ENCODE data around the gene MFAP4.

The MFAP4 gene

DNA sequence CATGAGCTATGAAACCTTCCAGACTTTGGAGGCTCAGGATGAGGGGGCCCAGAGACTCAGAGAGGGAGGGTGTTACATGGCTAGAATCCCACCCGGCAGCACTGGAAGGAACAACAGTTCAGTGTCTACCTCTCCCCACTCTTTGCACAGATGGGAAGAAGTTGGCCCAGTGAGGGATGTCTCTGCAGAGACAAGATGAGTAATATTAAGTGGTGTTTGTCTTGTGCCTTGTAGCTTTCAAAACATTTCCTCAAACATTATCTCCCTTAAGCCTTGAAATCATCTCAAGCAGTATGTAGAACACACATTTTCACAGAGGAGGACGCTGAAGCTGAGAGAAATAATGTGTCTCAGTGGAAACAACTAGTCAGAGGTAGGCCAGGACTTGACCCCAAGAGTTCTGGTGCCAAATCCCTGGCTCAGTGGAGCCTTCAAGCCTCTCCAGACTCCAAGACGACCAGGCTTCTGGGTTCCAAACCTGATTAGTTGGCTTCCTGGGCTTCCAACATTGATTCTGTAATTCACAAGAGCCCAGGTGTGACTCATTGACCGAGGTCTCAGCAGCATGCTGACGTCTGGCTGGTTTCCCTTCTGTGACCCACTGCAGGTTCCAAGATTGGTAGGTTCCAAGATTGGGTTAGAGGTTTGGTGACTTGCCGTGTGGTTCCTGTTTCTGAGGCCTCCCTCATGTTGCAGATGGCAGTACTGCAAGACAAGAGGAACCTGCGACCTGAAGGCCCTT, 31.4 kb upstream of the MFAP4 start:
- H3K4ac ChIP-seq (ENCODE audit: low read depth in 1 of 2, low read length in 2 of 2): no peak overlapping the region
- 77% methylated on average over 6 of the region's 7 CpGs for WGBS
- peak overlapping the region; percentile 55 for H3K9ac ChIP-seq (ENCODE audit: low read length)
- H3K27me3 ChIP-seq (ENCODE audit: control insufficient read depth in 1 of 2, insufficient read depth in 1 of 2, low read length in 2 of 2): peaks cover 0 to 49% of the 10 kb centered on the region in 2 experiments
- H2AK5ac ChIP-seq (ENCODE audit: low read length, severe bottlenecking): no peak overlapping the region
- no peak overlapping the region for H2BK15ac ChIP-seq (ENCODE audit: low read depth, poor library complexity, severe bottlenecking)
- H4K91ac ChIP-seq (ENCODE audit: low read length): no peak overlapping the region
- no peak overlapping the region for H2AFZ ChIP-seq (ENCODE audit: low read depth, low read length)
- peak; percentile 53 for DNase-seq
- no peak overlapping the region for H4K8ac ChIP-seq (ENCODE audit: low read length)
- no peak overlapping the region for H3K14ac ChIP-seq (ENCODE audit: low read length in 2 of 2)
- no peak overlapping the region for H3K4me3 ChIP-seq (ENCODE audit: insufficient read depth in 1 of 2, low read depth in 1 of 2, low read length in 2 of 2)
- H3K9me3 ChIP-seq (ENCODE audit: control insufficient read depth, low read length): no peaks in the 10 kb centered on the region
- no peak overlapping the region for H2BK120ac ChIP-seq (ENCODE audit: low read depth, low read length)
- peak overlapping the region in 1 of 2 experiments; percentile 7 for H3K18ac ChIP-seq (ENCODE audit: low read depth in 1 of 2, low read length in 2 of 2)
- no peaks in the 10 kb centered on the region for H3K79me1 ChIP-seq (replicated peaks; ENCODE audit: low read length, poor library complexity, severe bottlenecking)
- H2BK5ac ChIP-seq (ENCODE audit: low read depth, low read length, poor library complexity, severe bottlenecking): no peak overlapping the region
- no peak overlapping the region for H2BK12ac ChIP-seq (ENCODE audit: low read length in 2 of 2)
- no peak overlapping the region for H3K4me2 ChIP-seq (ENCODE audit: low read length, poor library complexity, severe bottlenecking)
- no peak overlapping the region for H3K27ac ChIP-seq (ENCODE audit: low read length, poor library complexity, severe bottlenecking)
- H3K4me1 ChIP-seq (ENCODE audit: control insufficient read depth, insufficient read depth, low read depth, low read length): no peaks in the 10 kb centered on the region
- no peaks in the 10 kb centered on the region for H3K36me3 ChIP-seq (ENCODE audit: control insufficient read depth in 1 of 2, insufficient read depth in 2 of 2, low read depth in 1 of 2, low read length in 2 of 2)
- H3K23ac ChIP-seq (ENCODE audit: low read length in 2 of 2): no peak overlapping the region

- Histone ChIP-seq H3K4ac (ENCODE audit: low read depth in 1 of 2, low read length in 2 of 2) (no peak overlapping the region), H4K8ac (ENCODE audit: low read length) (no peak overlapping the region), H3K9me3 (ENCODE audit: control insufficient read depth, low read length) (no peaks in the 10 kb centered on the region), H2BK15ac (ENCODE audit: low read depth, poor library complexity, severe bottlenecking) (peak overlapping the region; percentile 44), H3K4me1 (ENCODE audit: control insufficient read depth, insufficient read depth, low read depth, low read length) (no peaks in the 10 kb centered on the region), H2AFZ (ENCODE audit: low read depth, low read length) (no peak overlapping the region), H3K27me3 (ENCODE audit: control insufficient read depth in 1 of 2, insufficient read depth in 1 of 2, low read length in 2 of 2) (peaks cover 0 to 53% of the 10 kb centered on the region in 2 experiments), H3K79me1 (replicated peaks; ENCODE audit: low read length, poor library complexity, severe bottlenecking) (no peaks in the 10 kb centered on the region), H3K9ac (ENCODE audit: low read length) (peak overlapping the region; percentile 55), H3K4me2 (ENCODE audit: low read length, poor library complexity, severe bottlenecking) (no peak overlapping the region), H3K27ac (ENCODE audit: low read length, poor library complexity, severe bottlenecking) (no peak overlapping the region), H3K18ac (ENCODE audit: low read depth in 1 of 2, low read length in 2 of 2) (no peak overlapping the region), H3K14ac (ENCODE audit: low read length in 2 of 2) (no peak overlapping the region), H3K36me3 (ENCODE audit: control insufficient read depth in 1 of 2, insufficient read depth in 2 of 2, low read depth in 1 of 2, low read length in 2 of 2) (no peaks in the 10 kb centered on the region), H2AK5ac (ENCODE audit: low read length, severe bottlenecking) (no peak overlapping the region), H2BK12ac (ENCODE audit: low read length in 2 of 2) (no peak overlapping the region), H2BK5ac (ENCODE audit: low read depth, low read length, poor library complexity, severe bottlenecking) (no peak overlapping the region), H3K4me3 (ENCODE audit: insufficient read depth in 1 of 2, low read depth in 1 of 2, low read length in 2 of 2) (no peak overlapping the region), H3K23ac (ENCODE audit: low read length in 2 of 2) (no peak overlapping the region), H4K91ac (ENCODE audit: low read length) (no peak overlapping the region), H2BK120ac (ENCODE audit: low read depth, low read length) (no peak overlapping the region)
- no peak for DNase-seq
- WGBS: 87% methylated on average over 3 of the region's 3 CpGs
Observed at GRCh38 chr17:19417611-19418010, 30.6 kb upstream of the MFAP4 start.

- no peak overlapping the region for H2BK120ac ChIP-seq (ENCODE audit: low read depth, low read length)
- H3K27me3 ChIP-seq (ENCODE audit: control insufficient read depth in 1 of 2, insufficient read depth in 1 of 2, low read length in 2 of 2): peaks cover 0 to 62% of the 10 kb centered on the region in 2 experiments
- H3K9me3 ChIP-seq (ENCODE audit: control insufficient read depth, low read length): no peaks in the 10 kb centered on the region
- no peak overlapping the region for H2BK5ac ChIP-seq (ENCODE audit: low read depth, low read length, poor library complexity, severe bottlenecking)
- no peak overlapping the region for H3K14ac ChIP-seq (ENCODE audit: low read length in 2 of 2)
- no peak overlapping the region for H2AK5ac ChIP-seq (ENCODE audit: low read length, severe bottlenecking)
- no peak overlapping the region for H3K4me2 ChIP-seq (ENCODE audit: low read length, poor library complexity, severe bottlenecking)
- no peak overlapping the region for H4K91ac ChIP-seq (ENCODE audit: low read length)
- H3K23ac ChIP-seq (ENCODE audit: low read length in 2 of 2): no peak overlapping the region
- H3K18ac ChIP-seq (ENCODE audit: low read depth in 1 of 2, low read length in 2 of 2): no peak overlapping the region
- H2BK15ac ChIP-seq (ENCODE audit: low read depth, poor library complexity, severe bottlenecking): no peak overlapping the region
- no peaks in the 10 kb centered on the region for H3K79me1 ChIP-seq (replicated peaks; ENCODE audit: low read length, poor library complexity, severe bottlenecking)
- H3K36me3 ChIP-seq (ENCODE audit: control insufficient read depth in 1 of 2, insufficient read depth in 2 of 2, low read depth in 1 of 2, low read length in 2 of 2): no peaks in the 10 kb centered on the region
- no peak overlapping the region for H3K4me3 ChIP-seq (ENCODE audit: insufficient read depth in 1 of 2, low read depth in 1 of 2, low read length in 2 of 2)
- DNase-seq: no peak
- H3K4ac ChIP-seq (ENCODE audit: low read depth in 1 of 2, low read length in 2 of 2): no peak overlapping the region
- WGBS: 89% methylated on average over 18 of the region's 18 CpGs
- no peak overlapping the region for H4K8ac ChIP-seq (ENCODE audit: low read length)
- no peak overlapping the region for H2AFZ ChIP-seq (ENCODE audit: low read depth, low read length)
- H3K9ac ChIP-seq (ENCODE audit: low read length): no peak overlapping the region
- no peak overlapping the region for H2BK12ac ChIP-seq (ENCODE audit: low read length in 2 of 2)
- H3K27ac ChIP-seq (ENCODE audit: low read length, poor library complexity, severe bottlenecking): no peak overlapping the region
- peaks cover 2% of the 10 kb centered on the region for H3K4me1 ChIP-seq (ENCODE audit: control insufficient read depth, insufficient read depth, low read depth, low read length)
Observed at GRCh38 chr17:19415806-19416775, 29.1 kb upstream of the MFAP4 start.

GRCh38 chr17:19415311-19415710, 28.3 kb upstream of the MFAP4 start:
- Histone ChIP-seq H2AFZ (ENCODE audit: low read depth, low read length) (no peak overlapping the region), H3K4me2 (ENCODE audit: low read length, poor library complexity, severe bottlenecking) (no peak overlapping the region), H2BK120ac (ENCODE audit: low read depth, low read length) (no peak overlapping the region), H3K4ac (ENCODE audit: low read depth in 1 of 2, low read length in 2 of 2) (no peak overlapping the region), H2AK5ac (ENCODE audit: low read length, severe bottlenecking) (no peak overlapping the region), H2BK15ac (ENCODE audit: low read depth, poor library complexity, severe bottlenecking) (peak overlapping the region; percentile 37), H3K79me1 (replicated peaks; ENCODE audit: low read length, poor library complexity, severe bottlenecking) (no peaks in the 10 kb centered on the region), H3K23ac (ENCODE audit: low read length in 2 of 2) (no peak overlapping the region), H3K14ac (ENCODE audit: low read length in 2 of 2) (no peak overlapping the region), H3K18ac (ENCODE audit: low read depth in 1 of 2, low read length in 2 of 2) (no peak overlapping the region), H3K4me3 (ENCODE audit: insufficient read depth in 1 of 2, low read depth in 1 of 2, low read length in 2 of 2) (peak overlapping the region in 1 of 2 experiments; percentile 3), H2BK12ac (ENCODE audit: low read length in 2 of 2) (no peak overlapping the region), H3K27me3 (ENCODE audit: control insufficient read depth in 1 of 2, insufficient read depth in 1 of 2, low read length in 2 of 2) (peaks cover 0 to 62% of the 10 kb centered on the region in 2 experiments), H4K91ac (ENCODE audit: low read length) (no peak overlapping the region), H3K27ac (ENCODE audit: low read length, poor library complexity, severe bottlenecking) (no peak overlapping the region), H3K9me3 (ENCODE audit: control insufficient read depth, low read length) (no peaks in the 10 kb centered on the region), H2BK5ac (ENCODE audit: low read depth, low read length, poor library complexity, severe bottlenecking) (no peak overlapping the region), H3K4me1 (ENCODE audit: control insufficient read depth, insufficient read depth, low read depth, low read length) (peaks cover 6% of the 10 kb centered on the region), H4K8ac (ENCODE audit: low read length) (no peak overlapping the region), H3K36me3 (ENCODE audit: control insufficient read depth in 1 of 2, insufficient read depth in 2 of 2, low read depth in 1 of 2, low read length in 2 of 2) (no peaks in the 10 kb centered on the region), H3K9ac (ENCODE audit: low read length) (no peak overlapping the region)
- no peak for DNase-seq
- WGBS: 74% methylated on average over 13 of the region's 13 CpGs

Data from mesenchymal stem cell (in vitro differentiated cells and primary cell).